OCI-LY3 (cell line): ENCODE results near the gene AKAP7.

Experiments
- CTCF ChIP-seq: fragments of 200-600, 300-600 bp; sonication (generic); IDR thresholded peaks from 2 replicates; pipeline ENCODE4 v1.5.1; 2014; ENCODE audit warnings: antibody characterized with exemption, low read length, low read depth
- EZH2phosphoT487 ChIP-seq: fragments of 200-600 bp; shearing (Covaris generic); IDR thresholded peaks from 2 replicates; pipeline ENCODE4 v1.6.1; 2018; ENCODE audit warnings: antibody characterized with exemption, mixed run types, low read depth

- TF ChIP-seq CTCF (no peak), EZH2phosphoT487 (no peak)
Observed at GRCh38 chr6:131331873-131332781, 196.9 kb downstream of the AKAP7 start.
